IPS-15b (cell line): ENCODE results near the gene DCST1.
A peak's percentile ranks its signal among the peaks of the same experiment; 100 is the strongest.

Experiments used
- H3K27me3 ChIP-seq: one replicate; pipeline ENCODE4 v1.6.1; 2013; ENCODE audit warnings: low read length; ENCODE audit not compliant: control insufficient read depth, insufficient read depth
- H3K36me3 ChIP-seq: one replicate; pipeline ENCODE4 v1.6.1; 2013; ENCODE audit warnings: low read length; ENCODE audit not compliant: control insufficient read depth, insufficient read depth
- H3K4me1 ChIP-seq: one replicate; pipeline ENCODE4 v1.6.1; 2013; ENCODE audit warnings: mild to moderate bottlenecking, low read length; ENCODE audit not compliant: control insufficient read depth, insufficient read depth
- H3K4me3 ChIP-seq: one replicate; pipeline ENCODE4 v1.5.1; 2013; ENCODE audit warnings: low read depth, low read length
- H3K9ac ChIP-seq: one replicate; pipeline ENCODE4 v1.6.1; 2013; ENCODE audit warnings: low read depth, mild to moderate bottlenecking, low read length
- H3K9me3 ChIP-seq: one replicate; pipeline ENCODE4 v1.6.1; 2013; ENCODE audit warnings: mild to moderate bottlenecking, low read length; ENCODE audit not compliant: control insufficient read depth, insufficient read depth

The DCST1 gene

DNA sequence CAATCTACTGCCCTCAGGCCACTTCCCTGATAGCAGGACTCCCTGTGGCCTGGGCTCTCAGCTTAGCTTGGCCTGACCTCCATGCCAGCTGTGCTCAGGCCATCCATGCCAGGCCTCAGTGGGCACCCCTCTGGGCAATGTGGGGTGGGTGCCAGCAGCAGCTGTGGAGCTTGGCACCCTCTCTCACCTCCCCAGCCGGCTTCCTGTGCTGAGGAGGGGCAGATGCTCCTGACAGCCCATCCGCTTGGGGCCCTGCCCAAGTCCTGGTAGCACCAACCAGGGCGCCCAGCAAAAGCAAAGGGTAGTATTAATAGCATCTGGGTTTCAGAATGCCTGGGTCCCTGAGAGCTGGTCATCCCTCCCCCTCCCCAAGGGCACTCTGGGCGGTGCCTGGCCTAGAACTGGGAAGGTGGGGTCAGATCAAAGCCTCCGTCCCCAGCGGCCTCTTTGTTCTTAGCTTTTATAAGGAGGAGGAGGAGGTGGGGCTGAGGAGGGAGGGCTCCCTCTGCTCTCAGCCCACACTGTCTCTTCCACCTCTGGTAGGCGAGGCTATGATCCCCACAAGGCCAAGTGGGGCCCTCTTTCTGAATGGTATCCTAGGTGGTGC, 36.0 kb downstream of the DCST1 start:
- Histone ChIP-seq H3K36me3 (peaks cover 7% of the 10 kb centered on the region), H3K9me3 (no peaks in the 10 kb centered on the region), H3K27me3 (peaks cover 31% of the 10 kb centered on the region), H3K4me3 (peak overlapping the region; percentile 72), H3K9ac (no peak overlapping the region), H3K4me1 (peaks cover 21% of the 10 kb centered on the region)

DNA sequence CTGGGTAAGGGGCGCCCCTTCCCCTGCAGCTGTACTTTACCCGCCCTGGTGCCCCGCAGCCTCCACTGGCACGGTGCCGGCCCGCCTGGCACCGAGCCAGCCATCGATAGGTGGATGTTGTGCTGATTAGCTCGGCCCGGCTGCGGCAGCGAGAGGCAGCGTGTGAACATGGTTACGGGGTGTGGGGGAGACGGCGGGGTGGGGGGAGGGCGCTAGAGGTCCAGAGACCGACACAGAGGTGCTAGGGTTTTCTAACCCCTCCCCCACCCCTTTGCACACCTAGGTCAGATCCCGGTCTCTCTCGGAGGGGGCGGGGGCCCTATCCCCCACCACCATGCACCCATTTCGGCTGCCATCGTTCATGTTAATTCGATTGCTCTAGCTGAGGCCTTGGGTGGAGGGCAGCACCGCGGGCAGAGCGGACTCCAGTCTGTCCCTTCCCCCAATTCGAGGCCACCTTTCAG, 36.6 kb downstream of the DCST1 start:
- Histone ChIP-seq H3K9me3 (no peaks in the 10 kb centered on the region), H3K9ac (no peak overlapping the region), H3K4me3 (peak overlapping the region; percentile 72), H3K27me3 (peaks cover 37% of the 10 kb centered on the region), H3K4me1 (peaks cover 17% of the 10 kb centered on the region), H3K36me3 (peaks cover 7% of the 10 kb centered on the region)

DNA sequence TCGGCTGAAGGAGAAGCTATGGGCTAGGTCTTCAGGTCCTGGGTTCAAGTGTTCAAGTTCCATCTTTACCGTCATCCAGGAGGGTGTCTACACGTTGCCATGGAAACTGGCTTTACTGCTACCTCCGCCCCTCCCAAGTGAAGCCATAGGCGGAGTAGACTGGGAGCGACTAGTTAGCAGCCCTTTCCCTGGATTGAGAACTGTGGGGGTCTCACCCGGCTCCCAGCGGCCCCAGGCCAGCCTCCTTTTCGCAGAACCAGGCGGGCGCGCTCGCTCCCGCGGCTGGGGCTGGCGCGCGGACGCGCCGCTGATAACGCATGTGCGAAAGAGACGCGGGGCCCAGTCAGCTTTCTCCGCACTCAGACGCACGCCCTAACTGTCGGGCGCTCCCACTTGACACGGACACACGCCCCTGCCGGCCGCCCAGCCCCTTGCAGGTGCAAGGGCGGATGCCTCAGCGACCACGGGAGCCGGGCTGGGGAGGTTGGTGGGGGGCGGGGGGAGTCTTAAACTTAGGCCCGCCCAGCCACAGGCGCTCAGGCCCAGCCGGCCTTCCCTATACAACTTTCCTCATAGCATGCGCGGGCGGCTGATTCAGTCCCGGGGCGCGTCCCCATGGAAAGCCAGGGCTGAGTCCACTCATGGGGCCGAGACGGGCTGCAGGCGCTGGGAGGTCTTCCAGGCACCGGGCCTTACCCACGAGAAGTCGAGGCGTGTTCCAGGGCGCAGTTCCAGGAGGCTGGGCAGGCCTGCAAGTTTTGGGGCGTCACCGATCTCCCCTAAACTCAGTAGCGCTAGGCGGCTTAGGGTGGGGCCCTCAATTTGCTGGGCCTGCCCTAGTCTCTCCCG, 37.3 kb downstream of the DCST1 start:
- H3K4me1 ChIP-seq, result peaks cover 17% of the 10 kb centered on the region
- no peak overlapping the region for H3K9ac ChIP-seq
- peak overlapping the region; percentile 72 for H3K4me3 ChIP-seq

DNA sequence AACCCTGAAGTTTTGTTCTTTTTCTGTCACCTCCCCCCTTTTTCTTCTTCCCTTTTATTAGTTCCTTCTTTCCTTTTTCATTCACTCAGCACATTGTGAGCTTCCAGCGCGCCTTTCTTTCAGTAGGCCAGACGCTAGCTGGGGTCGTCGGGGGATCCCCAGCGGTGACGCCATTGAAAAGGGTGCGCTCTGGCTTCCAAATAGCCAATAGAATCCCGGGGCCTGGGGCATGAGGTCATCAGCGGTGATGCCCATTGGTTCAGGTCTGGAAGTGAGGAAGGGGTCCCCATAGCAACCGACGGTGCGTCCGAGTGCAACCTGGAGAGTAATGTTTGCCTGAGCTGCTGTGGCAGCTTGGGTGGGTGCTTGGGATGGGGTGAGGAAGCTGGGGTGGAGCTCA, 38.1 kb downstream of the DCST1 start:
- no peak overlapping the region for H3K9ac ChIP-seq
- peaks cover 4% of the 10 kb centered on the region for H3K36me3 ChIP-seq
- H3K4me3 ChIP-seq, result peak overlapping the region; percentile 72

More for the DNA sequence above, 37.3 kb downstream of the DCST1 start:
- H3K27me3 ChIP-seq, result peaks cover 42% of the 10 kb centered on the region
- H3K36me3 ChIP-seq, result peaks cover 7% of the 10 kb centered on the region
- no peaks in the 10 kb centered on the region for H3K9me3 ChIP-seq

DNA sequence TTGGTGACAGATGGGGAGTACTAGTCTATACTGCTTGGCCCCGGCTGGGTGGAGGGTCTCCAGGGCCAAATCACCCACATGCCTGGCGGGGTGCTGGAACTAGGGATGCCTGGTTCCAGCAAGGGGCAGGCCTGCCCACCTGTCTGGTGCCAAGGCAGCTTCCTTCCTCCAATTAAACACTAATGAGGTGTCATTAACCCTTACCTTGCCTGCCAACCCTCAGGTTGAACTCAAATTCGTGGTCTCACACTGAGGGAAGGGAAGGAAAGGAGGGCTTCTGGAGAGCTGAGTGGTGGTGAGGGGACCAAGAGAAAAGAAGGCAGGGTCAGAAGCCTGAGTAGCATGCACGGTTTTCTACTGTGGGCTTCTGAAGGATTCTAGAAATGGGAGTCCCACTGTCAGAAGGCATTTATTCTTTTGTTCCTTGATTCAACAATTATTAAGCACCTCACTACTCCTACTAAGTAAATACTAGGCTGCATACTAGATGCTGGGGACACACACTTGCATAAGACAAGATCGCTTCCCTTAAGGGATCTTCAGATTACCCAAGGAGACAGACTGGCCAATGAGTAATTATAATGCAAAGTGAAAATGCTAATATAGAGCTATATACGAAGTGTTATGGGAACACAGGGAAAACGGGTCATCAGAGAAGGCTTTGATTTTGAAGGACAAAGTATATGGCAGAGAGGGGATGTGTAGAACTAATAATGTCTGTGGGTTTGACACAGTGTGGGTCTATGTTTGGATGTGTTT, 39.1 kb downstream of the DCST1 start:
- Histone ChIP-seq H3K27me3 (peaks cover 59% of the 10 kb centered on the region), H3K9me3 (no peaks in the 10 kb centered on the region), H3K4me1 (peaks cover 17% of the 10 kb centered on the region), H3K36me3 (no peaks in the 10 kb centered on the region), H3K9ac (no peak overlapping the region), H3K4me3 (peak overlapping the region; percentile 5)

More for the DNA sequence above, 38.1 kb downstream of the DCST1 start:
- Histone ChIP-seq H3K4me1 (peaks cover 17% of the 10 kb centered on the region), H3K27me3 (peaks cover 49% of the 10 kb centered on the region), H3K9me3 (no peaks in the 10 kb centered on the region)

DNA sequence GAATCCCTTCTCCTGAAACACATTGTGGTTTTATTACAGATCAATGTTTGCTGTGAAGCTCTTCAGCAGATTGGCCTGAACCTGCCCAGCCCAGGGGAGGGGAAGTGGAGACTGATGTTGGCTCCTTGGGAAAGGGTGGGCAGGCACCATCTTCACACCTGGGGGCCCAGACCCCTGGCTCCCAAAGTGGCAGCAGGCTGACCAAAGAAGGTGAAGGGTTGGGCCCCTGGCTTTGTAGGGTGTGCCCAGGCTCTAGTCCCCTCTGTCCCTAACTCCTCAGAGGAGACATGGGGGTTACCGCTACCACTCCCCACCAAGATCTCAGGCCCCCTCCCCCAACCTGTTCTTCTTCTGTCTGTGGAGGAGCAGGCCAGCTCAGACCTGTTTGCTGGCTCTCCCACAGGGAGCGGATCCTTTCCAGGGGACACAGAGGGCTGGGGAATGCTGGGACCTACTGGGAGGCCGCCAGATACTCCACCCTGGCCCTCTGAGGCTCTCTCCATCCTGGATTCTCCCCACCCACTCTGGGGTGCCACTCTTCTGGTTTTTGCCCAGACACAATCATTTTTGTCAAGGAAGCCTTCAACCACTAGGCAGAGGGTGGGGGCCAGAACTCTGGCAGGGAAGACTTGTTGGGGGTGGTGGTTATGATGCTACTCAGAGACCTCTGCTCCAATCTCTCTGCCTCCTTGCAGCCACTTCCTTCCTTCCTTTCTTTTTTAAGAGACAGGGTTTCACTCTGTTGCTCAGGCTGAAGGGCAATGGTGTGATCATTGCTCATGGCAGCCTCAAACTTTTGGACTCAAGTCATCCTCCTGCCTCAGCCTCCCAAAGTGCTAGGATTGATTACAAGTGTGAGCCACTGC, 40.0 kb downstream of the DCST1 start:
- H3K4me1 ChIP-seq, result peaks cover 17% of the 10 kb centered on the region
- no peaks in the 10 kb centered on the region for H3K9me3 ChIP-seq
- H3K4me3 ChIP-seq, result no peak overlapping the region
- no peaks in the 10 kb centered on the region for H3K36me3 ChIP-seq
- H3K27me3 ChIP-seq, result peaks cover 67% of the 10 kb centered on the region
- H3K9ac ChIP-seq, result no peak overlapping the region

DNA sequence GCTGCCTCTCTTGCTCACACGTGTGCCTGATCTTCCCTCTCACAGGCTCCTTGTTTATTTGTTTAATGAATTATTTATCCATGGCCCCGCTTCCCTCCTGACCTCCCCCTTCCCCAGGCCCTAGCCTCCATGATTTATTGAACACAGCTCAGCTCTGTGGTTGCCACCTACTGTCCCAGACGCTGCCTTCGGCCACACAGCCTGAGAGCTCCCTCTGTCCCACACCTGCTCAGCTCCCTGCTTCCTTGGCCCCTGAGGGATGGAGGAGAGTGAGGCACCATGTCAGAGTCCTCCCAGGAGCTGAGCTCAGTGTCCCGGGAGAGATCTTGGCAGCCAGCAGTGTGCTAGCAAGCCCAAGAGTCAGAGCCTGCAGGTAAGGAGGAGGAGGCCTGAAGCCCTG, 41.9 kb downstream of the DCST1 start:
- Histone ChIP-seq H3K9ac (no peak overlapping the region), H3K27me3 (peaks cover 78% of the 10 kb centered on the region), H3K36me3 (no peaks in the 10 kb centered on the region), H3K4me1 (peaks cover 17% of the 10 kb centered on the region), H3K4me3 (no peak overlapping the region), H3K9me3 (no peaks in the 10 kb centered on the region)

DNA sequence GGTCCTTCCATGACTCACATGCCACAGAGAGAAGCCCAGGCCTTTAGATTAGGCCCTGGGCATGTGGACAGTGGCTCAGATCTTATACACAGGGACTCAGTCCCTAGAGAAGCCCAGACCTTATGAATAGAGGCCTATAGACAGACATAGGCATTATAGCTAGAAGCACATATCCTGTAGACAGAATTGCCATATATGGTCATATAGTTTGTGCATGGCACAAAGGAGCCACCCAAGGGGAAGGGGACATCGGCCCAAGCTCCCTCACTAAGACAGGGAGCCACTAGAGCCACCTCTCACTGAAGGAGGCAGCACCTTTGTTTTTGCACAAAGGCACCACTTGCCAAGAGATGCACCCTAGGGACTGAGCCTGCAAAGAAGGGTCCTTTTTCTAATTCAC, 42.7 kb downstream of the DCST1 start:
- Histone ChIP-seq H3K9me3 (no peaks in the 10 kb centered on the region), H3K4me3 (no peak overlapping the region), H3K27me3 (peaks cover 79% of the 10 kb centered on the region), H3K9ac (no peak overlapping the region), H3K4me1 (peaks cover 19% of the 10 kb centered on the region), H3K36me3 (no peaks in the 10 kb centered on the region)

DNA sequence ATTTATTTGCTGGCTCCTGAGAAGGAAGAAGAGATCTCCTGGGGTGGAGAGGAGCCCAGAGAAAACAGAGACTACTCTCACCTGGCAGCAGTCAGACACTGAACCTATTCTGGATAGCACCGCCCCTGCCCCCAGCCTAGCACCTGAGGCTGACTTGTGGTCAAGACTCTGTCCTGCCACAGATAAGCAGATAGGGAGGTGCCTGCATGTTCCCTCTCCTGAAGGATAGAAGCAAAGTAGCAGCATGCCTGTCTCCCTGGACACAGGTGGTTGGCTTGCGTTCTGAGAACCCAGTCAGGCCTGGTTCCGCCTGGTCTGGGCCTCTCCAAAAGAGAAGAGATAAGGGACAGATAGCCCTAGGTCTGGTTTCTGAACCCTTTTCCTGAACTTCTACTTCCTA, 43.7 kb downstream of the DCST1 start:
- Histone ChIP-seq H3K9ac (no peak overlapping the region), H3K27me3 (peaks cover 80% of the 10 kb centered on the region)

DNA sequence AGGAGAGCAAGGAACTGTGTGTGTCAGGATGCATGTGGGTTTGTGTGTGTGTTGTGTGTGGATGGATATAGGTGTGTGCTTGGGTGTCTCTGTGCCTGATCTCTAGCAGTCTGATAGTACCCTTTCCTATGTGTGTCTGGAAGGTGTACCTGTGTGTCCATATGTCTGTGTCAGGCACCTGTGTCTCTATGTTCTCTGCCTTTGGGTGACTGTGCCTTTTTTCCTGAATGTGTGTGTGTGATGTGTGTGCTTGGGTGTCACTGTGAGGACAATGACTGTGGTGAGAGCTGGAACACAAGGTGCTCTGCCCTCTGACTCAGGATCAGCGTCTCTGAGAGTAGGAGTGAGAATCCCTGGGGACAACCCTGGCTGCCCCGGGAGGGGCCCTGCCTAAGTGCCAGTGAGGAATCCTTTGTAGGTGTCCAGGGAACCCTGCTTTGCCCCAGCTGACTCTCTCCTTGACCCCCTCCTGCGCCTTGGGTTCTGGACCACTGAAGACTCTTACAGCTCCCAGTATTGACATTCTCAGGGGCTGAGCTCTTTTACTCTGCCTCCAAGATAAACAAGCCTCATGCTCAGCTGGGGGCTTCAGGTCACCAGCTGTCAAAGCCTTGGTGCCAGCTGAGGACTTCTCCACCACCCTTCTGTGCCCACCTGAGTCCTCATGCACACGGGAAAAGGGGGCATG, 44.3 kb downstream of the DCST1 start:
- H3K4me3 ChIP-seq, result peak overlapping the region; percentile 64
- no peaks in the 10 kb centered on the region for H3K9me3 ChIP-seq
- peaks cover 81% of the 10 kb centered on the region for H3K27me3 ChIP-seq
- peaks cover 14% of the 10 kb centered on the region for H3K4me1 ChIP-seq
- H3K36me3 ChIP-seq, result no peaks in the 10 kb centered on the region
- H3K9ac ChIP-seq, result no peak overlapping the region

More for the DNA sequence above, 43.7 kb downstream of the DCST1 start:
- Histone ChIP-seq H3K4me3 (no peak overlapping the region), H3K36me3 (no peaks in the 10 kb centered on the region), H3K9me3 (no peaks in the 10 kb centered on the region), H3K4me1 (peaks cover 16% of the 10 kb centered on the region)
